ENCODE data around the gene PIEZO1.

PIEZO1 gene

GRCh38 chr16:88755745-88756443 is 29.1 kb downstream of the PIEZO1 start:
- peaks cover 0 to 8% (median 4%) of the 10 kb centered on the region in 3 donors for H3K36me3 ChIP-seq
- H3K9me3 ChIP-seq: peaks cover 0 to 4% (median 0%) of the 10 kb centered on the region in 3 donors
- no peak overlapping the region for H3K27ac ChIP-seq
- H3K27me3 ChIP-seq: no peaks in the 10 kb centered on the region
- H3K4me3 ChIP-seq: no peak overlapping the region
- intact Hi-C loops (cut with DNase I; ENCODE audit: low total_unique reads): no loop called here
- DNase-seq: no peak
- no peak for TF ChIP-seq CTCF (IDR thresholded peaks at IDR 0.05)
- H3K4me1 ChIP-seq: peaks cover 0 to 27% (median 0%) of the 10 kb centered on the region in 4 donors

GRCh38 chr16:88754912-88755744 is 29.9 kb downstream of the PIEZO1 start:
- H3K27ac ChIP-seq: no peak overlapping the region

DNA sequence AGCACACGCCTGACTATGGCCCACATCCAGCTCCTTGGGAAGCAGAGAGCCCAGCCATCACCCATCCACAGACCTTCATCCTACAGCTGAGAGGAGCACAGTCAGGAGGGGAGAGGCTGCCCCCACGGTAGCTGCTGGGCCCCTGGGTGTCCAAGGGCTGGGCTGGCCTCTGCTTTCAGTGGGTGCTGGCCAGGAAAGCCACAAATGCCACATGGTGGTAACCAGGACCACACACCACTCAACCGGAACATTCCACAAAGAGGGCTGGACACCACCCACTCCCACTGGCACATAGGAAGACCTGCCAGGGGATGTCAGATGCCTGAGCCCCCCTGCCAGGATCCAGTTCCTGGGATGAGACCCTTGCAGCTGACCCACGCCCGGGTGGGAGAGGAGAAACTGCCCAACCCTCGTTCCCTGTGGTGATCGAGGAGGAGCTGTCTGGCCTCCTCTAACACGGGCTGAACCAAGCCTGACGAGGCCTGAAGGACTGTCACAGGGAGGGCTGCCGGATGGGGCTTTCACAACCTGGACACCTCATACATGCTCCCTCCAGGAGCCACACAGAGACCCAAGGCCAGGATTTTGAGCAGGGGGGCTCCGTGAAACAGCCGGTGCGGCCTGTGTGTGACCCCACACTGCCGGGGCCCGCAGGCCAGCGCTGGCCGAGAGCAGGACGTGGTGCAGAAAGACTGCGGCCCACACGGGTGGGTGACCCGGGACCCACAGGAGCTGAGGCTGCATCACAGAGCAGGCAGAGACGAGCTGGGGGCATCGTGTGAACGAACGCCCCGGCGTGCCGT is 30.7 kb downstream of the PIEZO1 start:
- Histone ChIP-seq H3K27ac (no peak overlapping the region), H3K27me3 (no peaks in the 10 kb centered on the region), H3K36me3 (peaks cover 0 to 8% (median 4%) of the 10 kb centered on the region in 3 donors), H3K9me3 (peaks cover 0 to 4% (median 0%) of the 10 kb centered on the region in 3 donors), H3K4me3 (no peak overlapping the region), H3K4me1 (peaks cover 0 to 11% (median 0%) of the 10 kb centered on the region in 4 donors)
- no peak for DNase-seq
- TF ChIP-seq CTCF (IDR thresholded peaks at IDR 0.05): no peak
- intact Hi-C loops (cut with DNase I; ENCODE audit: low total_unique reads): no loop called here

More at GRCh38 chr16:88754912-88755744, 29.9 kb downstream of the PIEZO1 start:
- Histone ChIP-seq H3K4me1 (peaks cover 0 to 19% (median 0%) of the 10 kb centered on the region in 4 donors), H3K27me3 (no peaks in the 10 kb centered on the region), H3K36me3 (peaks cover 0 to 8% (median 4%) of the 10 kb centered on the region in 3 donors), H3K9me3 (peaks cover 0 to 4% (median 0%) of the 10 kb centered on the region in 3 donors), H3K4me3 (no peak overlapping the region)
- no peak for TF ChIP-seq CTCF (IDR thresholded peaks at IDR 0.05)
- DNase-seq: no peak
- intact Hi-C loops (cut with DNase I; ENCODE audit: low total_unique reads): no loop called here

DNA sequence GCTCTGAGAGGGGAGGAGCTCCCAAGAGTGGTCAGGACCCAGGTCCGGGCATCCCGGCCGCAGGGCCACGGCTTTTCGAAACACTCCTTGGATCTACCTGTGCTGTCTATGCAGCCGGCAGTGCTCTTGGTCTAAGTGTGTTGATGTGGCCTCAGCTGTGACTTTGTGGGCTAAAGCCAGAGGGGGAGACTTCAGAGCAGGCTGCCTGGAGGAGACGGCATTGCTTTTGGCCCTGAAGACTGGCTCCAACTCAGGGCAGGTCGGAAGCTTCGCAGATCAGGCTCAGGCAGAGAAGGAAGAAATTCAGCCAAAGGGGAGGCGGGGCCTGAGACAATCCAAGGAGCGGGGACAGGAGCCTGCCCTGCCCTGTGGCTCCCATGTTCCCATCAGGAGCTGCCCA is 31.4 kb downstream of the PIEZO1 start:
- no peak overlapping the region for H3K4me3 ChIP-seq
- peaks cover 0 to 8% (median 4%) of the 10 kb centered on the region in 3 donors for H3K36me3 ChIP-seq
- H3K9me3 ChIP-seq: no peaks in the 10 kb centered on the region
- intact Hi-C loops (cut with DNase I; ENCODE audit: low total_unique reads): no loop called here
- no peaks in the 10 kb centered on the region for H3K27me3 ChIP-seq
- DNase-seq: no peak
- peaks cover 0 to 7% (median 0%) of the 10 kb centered on the region in 4 donors for H3K4me1 ChIP-seq
- no peak for TF ChIP-seq CTCF (IDR thresholded peaks at IDR 0.05)
- H3K27ac ChIP-seq: no peak overlapping the region

- TF ChIP-seq CTCF (IDR thresholded peaks at IDR 0.05): no peak
- intact Hi-C loops (cut with DNase I; ENCODE audit: low total_unique reads): no loop called here
- DNase-seq: no peak
- Histone ChIP-seq H3K36me3 (peaks cover 0 to 8% (median 4%) of the 10 kb centered on the region in 3 donors), H3K4me1 (peaks cover 0 to 7% (median 0%) of the 10 kb centered on the region in 4 donors), H3K27me3 (no peaks in the 10 kb centered on the region), H3K27ac (no peak overlapping the region), H3K9me3 (no peaks in the 10 kb centered on the region), H3K4me3 (no peak overlapping the region)
Measured at GRCh38 chr16:88753191-88753590, 31.8 kb downstream of the PIEZO1 start.

Measured in tibial artery (tissue), 4 donors.